ENCODE results near the gene AANAT.

AANAT gene

DNA sequence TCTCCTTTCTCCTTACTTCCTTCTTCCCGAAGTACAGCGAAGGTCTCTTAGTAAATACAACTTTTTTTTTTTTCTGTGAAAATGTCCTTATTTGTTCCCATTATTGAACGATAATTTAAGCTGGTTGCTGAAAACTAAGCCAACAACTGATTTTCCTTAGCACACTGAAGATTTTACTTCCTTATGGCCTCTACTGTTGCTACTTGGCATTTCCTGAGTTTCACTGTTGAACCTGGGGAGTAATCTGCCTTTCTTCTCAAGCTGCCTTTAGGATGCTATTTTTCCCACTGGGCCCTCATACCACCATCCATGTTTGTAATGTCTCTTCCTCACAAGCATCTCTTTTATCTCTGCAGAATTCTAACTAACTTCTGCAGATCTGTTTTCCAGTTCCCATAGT lies 40.5 kb upstream of the AANAT start:
- TF ChIP-seq, protein P1, sequence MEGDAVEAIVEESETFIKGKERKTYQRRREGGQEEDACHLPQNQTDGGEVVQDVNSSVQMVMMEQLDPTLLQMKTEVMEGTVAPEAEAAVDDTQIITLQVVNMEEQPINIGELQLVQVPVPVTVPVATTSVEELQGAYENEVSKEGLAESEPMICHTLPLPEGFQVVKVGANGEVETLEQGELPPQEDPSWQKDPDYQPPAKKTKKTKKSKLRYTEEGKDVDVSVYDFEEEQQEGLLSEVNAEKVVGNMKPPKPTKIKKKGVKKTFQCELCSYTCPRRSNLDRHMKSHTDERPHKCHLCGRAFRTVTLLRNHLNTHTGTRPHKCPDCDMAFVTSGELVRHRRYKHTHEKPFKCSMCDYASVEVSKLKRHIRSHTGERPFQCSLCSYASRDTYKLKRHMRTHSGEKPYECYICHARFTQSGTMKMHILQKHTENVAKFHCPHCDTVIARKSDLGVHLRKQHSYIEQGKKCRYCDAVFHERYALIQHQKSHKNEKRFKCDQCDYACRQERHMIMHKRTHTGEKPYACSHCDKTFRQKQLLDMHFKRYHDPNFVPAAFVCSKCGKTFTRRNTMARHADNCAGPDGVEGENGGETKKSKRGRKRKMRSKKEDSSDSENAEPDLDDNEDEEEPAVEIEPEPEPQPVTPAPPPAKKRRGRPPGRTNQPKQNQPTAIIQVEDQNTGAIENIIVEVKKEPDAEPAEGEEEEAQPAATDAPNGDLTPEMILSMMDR (IDR thresholded peaks at IDR 0.05; ENCODE audit: control insufficient read depth, extremely low read depth, insufficient read depth), result no peak
- H3K4me3 ChIP-seq (ENCODE audit: low read depth, low read length), result no peak overlapping the region
- no peak for DNase-seq (ENCODE audit: low read depth)

DNA sequence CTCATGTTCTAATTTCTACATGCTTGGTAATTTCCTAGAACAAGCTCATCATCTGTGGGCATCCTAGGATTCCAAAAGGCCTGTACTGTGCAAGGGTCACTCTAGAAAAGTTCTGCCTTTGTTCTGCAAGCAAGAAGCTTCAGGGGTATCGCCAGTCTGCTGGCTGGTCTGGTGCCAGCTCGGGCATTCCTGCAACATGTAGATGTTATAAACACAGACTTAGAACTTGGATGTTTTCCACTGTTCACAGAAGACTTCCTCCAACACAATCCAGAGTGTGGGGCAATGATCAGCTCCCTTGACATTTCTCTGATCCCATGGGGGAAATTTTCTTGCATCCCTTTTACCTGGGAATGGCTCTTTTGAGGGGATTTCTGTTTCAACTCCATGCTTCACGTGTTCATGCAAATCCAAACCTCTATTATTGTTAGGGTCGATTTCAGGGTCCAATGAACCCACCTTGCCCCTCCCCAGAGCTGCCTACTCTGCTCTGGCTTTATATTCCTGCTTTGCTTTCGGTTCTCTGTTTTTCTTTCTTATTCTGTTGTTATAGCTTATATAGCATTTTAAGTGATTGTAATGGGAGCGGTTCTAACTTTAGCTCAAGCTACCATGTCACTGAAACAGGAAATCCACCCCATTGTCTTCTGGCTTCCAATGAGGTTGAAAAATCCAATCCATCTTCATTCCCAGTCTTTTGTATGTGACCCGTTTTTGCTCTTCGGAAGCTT lies 39.7 kb upstream of the AANAT start:
- TF ChIP-seq, protein P1 (IDR thresholded peaks at IDR 0.05; ENCODE audit: control insufficient read depth, extremely low read depth, insufficient read depth), result no peak
- no peak overlapping the region for H3K4me3 ChIP-seq (ENCODE audit: low read depth, low read length)
- DNase-seq (ENCODE audit: low read depth), result no peak

DNA sequence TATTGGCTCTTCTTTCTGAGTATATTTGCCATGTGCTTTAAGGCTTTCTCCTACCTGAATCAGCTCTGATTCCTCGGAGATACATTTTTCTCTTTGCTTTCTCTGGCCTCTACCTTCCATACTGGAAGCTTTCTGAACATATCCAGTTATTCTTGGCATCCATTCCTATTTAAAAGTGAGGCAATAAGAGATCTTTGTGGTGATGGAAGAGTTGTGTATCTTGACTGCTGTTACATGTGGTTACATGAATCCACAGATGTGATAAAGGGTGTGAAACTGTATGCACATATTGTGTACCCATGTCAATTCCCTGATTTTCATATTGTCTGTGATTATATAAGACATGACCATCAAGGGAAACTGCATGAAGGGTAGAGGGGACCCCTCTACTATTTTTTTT lies 38.9 kb upstream of the AANAT start:
- TF ChIP-seq, protein P1 (IDR thresholded peaks at IDR 0.05; ENCODE audit: control insufficient read depth, extremely low read depth, insufficient read depth), result no peak
- no peak for DNase-seq (ENCODE audit: low read depth)
- no peak overlapping the region for H3K4me3 ChIP-seq (ENCODE audit: low read depth, low read length)

DNA sequence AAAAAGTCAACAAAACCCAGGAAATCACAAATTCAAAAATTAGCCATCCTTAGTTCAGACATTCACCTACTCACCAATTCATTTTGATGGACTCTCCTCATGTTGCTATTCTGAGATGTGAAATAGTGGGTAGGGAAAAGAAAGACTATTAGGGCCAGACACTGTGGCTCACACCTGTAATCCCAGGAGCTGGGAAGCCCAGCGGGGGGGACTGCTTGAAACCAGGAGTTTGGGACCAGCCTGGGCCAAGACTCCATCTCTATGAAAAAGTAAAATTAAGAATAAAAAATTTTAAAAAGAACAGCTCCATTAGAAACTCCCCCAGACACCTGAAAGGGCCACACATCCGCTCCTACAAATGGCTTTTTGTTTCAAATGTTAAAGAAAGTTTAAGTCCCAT lies 35.9 kb upstream of the AANAT start:
- DNase-seq (ENCODE audit: low read depth), result no peak
- TF ChIP-seq, protein P1 (IDR thresholded peaks at IDR 0.05; ENCODE audit: control insufficient read depth, extremely low read depth, insufficient read depth), result no peak
- H3K4me3 ChIP-seq (ENCODE audit: low read depth, low read length), result no peak overlapping the region

DNA sequence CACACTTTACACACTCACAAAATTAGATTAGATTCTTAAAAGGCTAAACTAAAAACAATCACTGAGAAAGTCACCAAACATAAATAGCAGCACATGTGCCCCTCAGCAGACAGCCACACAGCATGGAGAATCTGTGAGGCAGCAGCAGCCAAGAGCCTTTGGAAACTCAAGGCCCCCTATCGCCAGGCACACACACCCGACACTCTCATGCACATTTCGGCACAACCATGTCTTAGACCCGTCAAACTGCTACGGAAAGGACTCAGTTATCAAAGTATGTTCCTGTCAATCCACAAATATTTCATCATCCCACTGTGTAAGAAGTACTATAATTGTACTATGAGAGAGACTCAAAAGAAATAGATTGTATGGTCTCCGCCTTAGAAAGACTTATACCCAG lies 35.4 kb upstream of the AANAT start:
- no peak for DNase-seq (ENCODE audit: low read depth)
- TF ChIP-seq, protein P1 (IDR thresholded peaks at IDR 0.05; ENCODE audit: control insufficient read depth, extremely low read depth, insufficient read depth), result no peak
- no peak overlapping the region for H3K4me3 ChIP-seq (ENCODE audit: low read depth, low read length)

DNA sequence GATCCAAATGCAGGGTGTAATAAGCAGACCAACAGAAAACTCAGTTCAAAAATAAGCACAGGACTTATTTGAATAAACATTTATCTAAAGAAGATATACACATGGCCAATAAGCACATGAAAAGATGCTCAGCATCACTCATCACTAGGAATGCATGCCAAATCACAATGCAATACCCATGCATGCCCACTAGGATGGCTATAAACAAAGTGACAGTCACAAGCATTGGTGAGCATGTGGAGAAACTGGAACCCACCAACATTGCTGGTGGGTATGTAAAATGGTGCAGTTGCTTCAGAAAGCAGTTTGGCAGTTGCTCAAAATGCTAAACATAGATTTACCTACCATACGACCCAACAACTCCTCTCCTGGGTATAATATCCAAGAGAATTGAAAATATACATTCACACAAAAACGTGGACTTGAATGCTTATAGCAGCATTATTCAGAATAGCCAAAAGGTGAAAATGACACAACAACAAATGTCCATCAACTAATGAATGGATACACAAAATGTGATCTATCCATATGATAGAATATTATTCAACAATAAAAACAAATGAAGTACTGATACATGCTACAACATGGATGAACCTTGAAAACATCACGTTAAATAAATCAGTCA lies 34.6 kb upstream of the AANAT start:
- no peak for DNase-seq (ENCODE audit: low read depth)
- TF ChIP-seq, protein P1 (IDR thresholded peaks at IDR 0.05; ENCODE audit: control insufficient read depth, extremely low read depth, insufficient read depth), result peak; percentile 22; the same call in 1 of the 2 replicates
- no peak overlapping the region for H3K4me3 ChIP-seq (ENCODE audit: low read depth, low read length)

Data from LNCaP clone FGC (cell line).